Tibial nerve (tissue), 4 donors: ENCODE measurements around the gene PRKCE. TPM values are rescaled to one million over a fixed set of nuclear protein-coding genes. Genes with fewer than 3 reads are reported as not detected.
A peak's percentile ranks its signal among the peaks of the same experiment; 100 is the strongest.

Experiments
- DNase-seq, 2 donors: peaks; one replicate each; pipeline ENCODE4 v3.0.0-alpha.2; 2019; ENCODE audit warnings: low spot score in 2 of 2
- H3K27ac ChIP-seq, 4 donors: fragments of 200-600 bp; sonication (generic) in 3 of 4; one replicate each; pipeline ENCODE4 v1.5.1; 2017 to 2019; ENCODE audit warnings: mild to moderate bottlenecking in 1 of 4
- H3K27me3 ChIP-seq, 2 donors: fragments of 200-600 bp; sonication (generic) in 1 of 2; one replicate each; pipeline versions ENCODE4 v1.5.1 to v1.6.0; 2017 to 2019
- H3K36me3 ChIP-seq, 3 donors: fragments of 200-600 bp; sonication (generic); one replicate each; pipeline ENCODE4 v1.5.1; 2018 to 2019
- H3K4me1 ChIP-seq, 4 donors: fragments of 200-600 bp; sonication (generic) in 3 of 4; one replicate each; pipeline ENCODE4 v1.5.1; 2017 to 2019
- H3K4me3 ChIP-seq, 4 donors: fragments of 200-600 bp; sonication (generic) in 3 of 4; one replicate each; pipeline ENCODE4 v1.5.1; 2017 to 2019; ENCODE audit warnings: mild to moderate bottlenecking in 1 of 4, moderate library complexity in 1 of 4
- H3K9me3 ChIP-seq, 4 donors: fragments of 200-600 bp; sonication (generic) in 3 of 4; one replicate each; pipeline ENCODE4 v1.5.1; 2017 to 2019
- EP300 ChIP-seq, 2 donors: sonication (generic); formaldehyde crosslinking; IDR thresholded peaks; one replicate each; pipeline ENCODE4 v1.6.1; 2017; ENCODE audit warnings: antibody characterized with exemption in 2 of 2, mild to moderate bottlenecking in 1 of 2
- POLR2A ChIP-seq, 2 donors: fragments of 450-650 bp; IDR thresholded peaks; one replicate each; pipeline ENCODE4 v1.6.1; 2017; ENCODE audit warnings: antibody characterized with exemption in 2 of 2, mild to moderate bottlenecking in 2 of 2, moderate library complexity in 2 of 2
- WGBS, 2 donors: methylation state at CpG; one replicate each; pipeline ENCODE4 v1.1.5; 2018; 5-methylcytosine and 5-hydroxymethylcytosine counted together
- total RNA-seq, 4 donors: library from RNA; depleted of rRNA; stranded (reverse); fragments of >200 nt; gene quantifications; one replicate each; pipeline ENCODE4 v1.1.0, GENCODE V29; 2016
- TF ChIP-seq, protein P1 (sequence below), 5 experiments: fragments of 200-600 bp in 3 of 5; fragments of 450-650 bp in 2 of 5; sonication (generic) in 3 of 5; IDR thresholded peaks; one replicate each; pipeline ENCODE4 v1.5.1; 2016 to 2019; ENCODE audit warnings: antibody characterized with exemption in 5 of 5, mild to moderate bottlenecking in 3 of 5, moderate library complexity in 2 of 5

The PRKCE gene
- total RNA-seq, 4 donors from 2014 or later, result 14.4 to 22.4 (median 17.9) TPM

DNA sequence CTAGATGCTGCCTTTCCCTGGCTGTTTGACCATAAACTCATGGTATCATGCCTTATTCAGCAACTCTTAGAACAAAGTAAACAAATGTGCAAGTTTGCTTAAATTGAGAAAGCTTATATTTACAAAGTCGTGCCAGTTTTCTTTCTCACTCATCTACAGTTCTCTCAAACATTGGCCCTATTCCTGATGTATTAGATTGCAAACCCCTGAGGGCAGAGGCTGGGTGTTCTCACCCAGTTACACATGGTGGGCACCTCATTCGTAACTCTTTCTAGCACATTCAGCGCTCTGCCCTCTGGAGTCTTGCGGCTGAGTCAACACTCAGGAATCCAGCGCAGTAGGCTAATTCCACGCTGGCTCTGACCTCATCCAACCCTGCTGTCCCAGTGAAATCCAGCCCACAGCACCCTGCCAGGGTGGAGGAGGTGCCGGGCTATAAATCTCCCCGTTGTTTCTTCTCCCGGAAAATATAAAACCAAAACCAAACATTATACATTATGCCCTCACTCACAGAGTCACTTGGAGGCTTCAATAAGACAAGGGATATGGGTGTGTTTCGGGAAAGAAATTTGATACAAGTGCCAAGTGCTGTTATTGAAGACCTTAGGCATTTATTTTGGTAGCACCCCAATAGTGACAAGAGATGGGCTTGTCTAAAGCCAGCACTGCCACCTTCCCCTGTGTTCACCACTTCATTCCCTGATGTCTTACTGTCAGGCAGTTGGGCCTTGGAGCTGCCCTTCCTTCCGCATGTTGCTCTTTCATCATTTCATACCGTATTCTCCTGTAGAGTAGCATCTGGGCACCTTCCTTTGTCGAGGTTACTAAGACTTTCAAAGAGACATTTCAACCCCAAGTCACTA lies 287.4 kb downstream of the PRKCE start:
- 40 to 47% methylated on average over 13 of the region's 13 CpGs for WGBS, 2 donors
- H3K27me3 ChIP-seq, result no peaks in the 10 kb centered on the region
- H3K4me3 ChIP-seq, result peak overlapping the region in 1 of 4 donors; percentile 4
- no peaks in the 10 kb centered on the region for H3K36me3 ChIP-seq
- TF ChIP-seq POLR2A (IDR thresholded peaks at IDR 0.05), result no peak
- TF ChIP-seq, protein P1, sequence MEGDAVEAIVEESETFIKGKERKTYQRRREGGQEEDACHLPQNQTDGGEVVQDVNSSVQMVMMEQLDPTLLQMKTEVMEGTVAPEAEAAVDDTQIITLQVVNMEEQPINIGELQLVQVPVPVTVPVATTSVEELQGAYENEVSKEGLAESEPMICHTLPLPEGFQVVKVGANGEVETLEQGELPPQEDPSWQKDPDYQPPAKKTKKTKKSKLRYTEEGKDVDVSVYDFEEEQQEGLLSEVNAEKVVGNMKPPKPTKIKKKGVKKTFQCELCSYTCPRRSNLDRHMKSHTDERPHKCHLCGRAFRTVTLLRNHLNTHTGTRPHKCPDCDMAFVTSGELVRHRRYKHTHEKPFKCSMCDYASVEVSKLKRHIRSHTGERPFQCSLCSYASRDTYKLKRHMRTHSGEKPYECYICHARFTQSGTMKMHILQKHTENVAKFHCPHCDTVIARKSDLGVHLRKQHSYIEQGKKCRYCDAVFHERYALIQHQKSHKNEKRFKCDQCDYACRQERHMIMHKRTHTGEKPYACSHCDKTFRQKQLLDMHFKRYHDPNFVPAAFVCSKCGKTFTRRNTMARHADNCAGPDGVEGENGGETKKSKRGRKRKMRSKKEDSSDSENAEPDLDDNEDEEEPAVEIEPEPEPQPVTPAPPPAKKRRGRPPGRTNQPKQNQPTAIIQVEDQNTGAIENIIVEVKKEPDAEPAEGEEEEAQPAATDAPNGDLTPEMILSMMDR (IDR thresholded peaks at IDR 0.05), result no peak
- TF ChIP-seq EP300 (IDR thresholded peaks at IDR 0.05), result peak; percentile 85 to 86
- DNase-seq, result peak; percentile 33 to 52
- peak overlapping the region; percentile 39 to 83 (median 67) for H3K27ac ChIP-seq
- H3K4me1 ChIP-seq, result peaks cover 0 to 42% (median 11%) of the 10 kb centered on the region in 4 donors
- H3K9me3 ChIP-seq, result no peaks in the 10 kb centered on the region

DNA sequence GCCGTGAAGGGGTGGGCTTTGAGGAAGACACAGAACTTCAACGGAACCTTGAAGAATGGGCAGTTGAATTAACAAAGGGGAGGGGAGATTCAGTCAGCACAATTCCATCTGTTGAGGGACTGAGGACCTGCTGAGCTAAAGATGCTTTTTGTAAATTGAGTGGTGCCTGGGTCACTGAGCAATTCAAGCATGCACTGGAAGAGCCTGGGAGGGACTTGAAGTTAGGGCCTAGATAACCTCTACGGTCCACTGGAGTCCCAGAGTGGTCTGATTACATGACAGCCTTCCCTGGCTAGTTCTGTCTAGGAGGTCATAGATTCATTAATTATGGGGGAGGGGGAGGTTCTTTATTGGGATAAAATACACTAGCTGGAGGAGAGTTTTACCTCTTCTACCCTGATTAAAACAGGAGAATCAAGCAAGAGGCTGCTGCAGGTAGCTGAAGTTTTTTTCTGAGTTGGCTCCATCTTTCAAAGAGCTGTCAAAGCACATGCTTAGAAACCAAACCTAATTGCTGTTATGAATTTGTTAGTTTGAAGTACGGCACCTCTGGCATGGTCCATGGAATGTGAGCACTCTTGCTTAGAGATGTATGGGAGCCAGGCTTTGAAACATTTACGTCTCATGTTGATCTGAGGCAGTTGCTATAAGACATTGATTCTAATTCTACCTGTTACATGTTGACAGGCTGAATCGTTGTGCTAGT lies 290.2 kb downstream of the PRKCE start:
- Histone ChIP-seq H3K4me3 (no peak overlapping the region), H3K36me3 (no peaks in the 10 kb centered on the region), H3K9me3 (no peaks in the 10 kb centered on the region), H3K27me3 (no peaks in the 10 kb centered on the region), H3K4me1 (peaks cover 0 to 34% (median 5%) of the 10 kb centered on the region in 4 donors), H3K27ac (no peak overlapping the region)
- no peak for DNase-seq
- WGBS, 2 donors, result 80 to 83% methylated on average over 6 of the region's 6 CpGs
- TF ChIP-seq POLR2A (IDR thresholded peaks at IDR 0.05), result no peak
- TF ChIP-seq, protein P1 (IDR thresholded peaks at IDR 0.05), result no peak
- no peak for TF ChIP-seq EP300 (IDR thresholded peaks at IDR 0.05)

DNA sequence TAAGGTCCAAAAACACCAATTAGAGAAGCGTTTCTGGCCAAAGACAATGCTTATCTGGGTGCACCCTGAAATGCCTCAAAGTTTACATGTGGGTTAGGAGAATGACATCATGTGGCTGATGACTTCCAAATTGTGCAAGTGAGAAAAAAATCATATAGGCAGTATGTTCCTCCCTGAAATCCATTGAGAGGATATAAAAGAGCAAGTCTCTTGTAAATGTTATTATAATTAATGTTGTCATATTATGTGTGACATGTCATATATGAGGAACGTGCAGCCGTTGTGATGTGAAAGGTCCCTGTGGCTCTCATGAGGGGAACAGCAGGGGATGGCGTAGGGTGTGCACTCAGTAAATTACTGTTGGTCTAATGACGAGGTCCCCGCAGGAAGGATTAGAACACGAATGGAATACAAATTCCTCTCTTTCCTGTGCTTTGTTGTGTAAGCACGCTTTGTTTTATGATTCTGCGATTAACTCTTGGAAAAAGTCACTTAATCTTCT lies 290.8 kb downstream of the PRKCE start:
- Histone ChIP-seq H3K27me3 (no peaks in the 10 kb centered on the region), H3K4me1 (peaks cover 0 to 34% (median 5%) of the 10 kb centered on the region in 4 donors), H3K36me3 (no peaks in the 10 kb centered on the region), H3K27ac (no peak overlapping the region), H3K4me3 (no peak overlapping the region), H3K9me3 (no peaks in the 10 kb centered on the region)
- 67 to 73% methylated on average over 9 of the region's 9 CpGs for WGBS, 2 donors
- no peak for DNase-seq
- TF ChIP-seq, protein P1 (IDR thresholded peaks at IDR 0.05), result no peak
- no peak for TF ChIP-seq POLR2A (IDR thresholded peaks at IDR 0.05)
- no peak for TF ChIP-seq EP300 (IDR thresholded peaks at IDR 0.05)

DNA sequence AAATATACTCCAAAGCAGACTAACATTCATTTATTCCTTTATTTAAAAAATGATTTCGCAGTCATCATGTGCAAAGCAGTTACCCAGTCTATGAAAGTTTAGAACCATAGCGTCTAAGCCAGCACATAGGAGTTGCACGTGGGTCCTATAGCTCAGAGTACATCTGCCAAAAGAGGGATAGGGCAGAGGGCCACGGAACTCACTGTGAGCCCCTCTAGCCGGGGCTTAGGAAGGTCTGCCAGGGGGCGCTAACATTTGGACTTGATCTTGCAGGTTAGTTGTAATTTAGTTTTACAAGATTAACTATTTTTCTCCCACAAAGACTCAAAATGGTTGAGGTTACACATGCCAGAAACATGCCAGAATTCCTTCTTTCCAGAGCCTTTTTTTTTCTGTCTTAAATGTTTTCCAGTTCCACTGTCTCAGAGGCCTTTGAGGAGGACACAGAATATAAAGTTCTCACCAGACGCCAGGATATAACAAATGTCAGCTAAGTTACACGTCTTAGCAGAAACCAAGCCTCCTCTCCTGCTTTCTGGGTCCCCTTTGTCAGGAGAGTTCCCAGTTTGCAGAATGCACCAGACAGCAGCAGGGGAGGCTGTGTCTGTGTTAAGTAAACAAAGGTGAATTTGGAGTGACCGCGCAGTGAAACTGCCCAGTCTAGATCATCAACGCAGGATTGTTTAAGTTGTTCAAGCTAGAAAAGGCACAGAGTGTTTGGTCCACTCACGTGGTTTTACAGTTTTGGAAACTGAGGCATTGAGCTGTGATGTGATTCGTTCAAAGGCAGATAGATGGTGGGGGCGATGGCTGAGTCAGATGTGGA lies 292.0 kb downstream of the PRKCE start:
- no peak for DNase-seq
- no peak overlapping the region for H3K27ac ChIP-seq
- H3K4me3 ChIP-seq, result no peak overlapping the region
- TF ChIP-seq POLR2A (IDR thresholded peaks at IDR 0.05) (no peak), EP300 (IDR thresholded peaks at IDR 0.05) (no peak)
- TF ChIP-seq, protein P1 (IDR thresholded peaks at IDR 0.05), result no peak
- no peaks in the 10 kb centered on the region for H3K36me3 ChIP-seq
- 73 to 74% methylated on average over 14 of the region's 14 CpGs for WGBS, 2 donors
- H3K4me1 ChIP-seq, result peaks cover 0 to 26% (median 5%) of the 10 kb centered on the region in 4 donors
- no peaks in the 10 kb centered on the region for H3K9me3 ChIP-seq
- H3K27me3 ChIP-seq, result no peaks in the 10 kb centered on the region
